GM12872 (cell line): ENCODE results near the gene CD58.

Experiments used
- TF ChIP-seq, protein P1 (sequence below): IDR thresholded peaks from 3 replicates; pipeline ENCODE4 v1.5.1; 2011; ENCODE audit warnings: low read depth, mild to moderate bottlenecking, low read length, moderate library complexity; ENCODE audit not compliant: insufficient read depth

The CD58 gene

DNA sequence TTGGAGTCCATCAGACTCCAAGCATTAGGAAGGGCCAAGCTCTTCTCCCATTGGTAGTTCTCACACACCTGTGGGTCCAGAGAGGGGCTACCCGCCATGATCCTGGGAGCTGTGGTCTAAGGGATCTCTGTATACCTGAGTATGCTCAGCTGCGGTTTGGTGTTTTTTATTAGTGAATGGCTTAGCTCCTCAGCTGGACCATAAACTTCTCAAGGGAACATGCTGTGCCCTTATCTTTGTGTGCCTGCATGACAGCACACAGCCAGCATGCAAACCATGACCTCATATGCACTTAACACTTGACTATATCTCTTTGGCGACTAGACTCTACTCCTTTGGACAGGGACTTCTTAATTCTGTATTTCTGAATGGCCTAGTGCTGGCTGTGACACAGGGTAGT, 94.5 kb downstream of the CD58 start:
- TF ChIP-seq, protein P1, sequence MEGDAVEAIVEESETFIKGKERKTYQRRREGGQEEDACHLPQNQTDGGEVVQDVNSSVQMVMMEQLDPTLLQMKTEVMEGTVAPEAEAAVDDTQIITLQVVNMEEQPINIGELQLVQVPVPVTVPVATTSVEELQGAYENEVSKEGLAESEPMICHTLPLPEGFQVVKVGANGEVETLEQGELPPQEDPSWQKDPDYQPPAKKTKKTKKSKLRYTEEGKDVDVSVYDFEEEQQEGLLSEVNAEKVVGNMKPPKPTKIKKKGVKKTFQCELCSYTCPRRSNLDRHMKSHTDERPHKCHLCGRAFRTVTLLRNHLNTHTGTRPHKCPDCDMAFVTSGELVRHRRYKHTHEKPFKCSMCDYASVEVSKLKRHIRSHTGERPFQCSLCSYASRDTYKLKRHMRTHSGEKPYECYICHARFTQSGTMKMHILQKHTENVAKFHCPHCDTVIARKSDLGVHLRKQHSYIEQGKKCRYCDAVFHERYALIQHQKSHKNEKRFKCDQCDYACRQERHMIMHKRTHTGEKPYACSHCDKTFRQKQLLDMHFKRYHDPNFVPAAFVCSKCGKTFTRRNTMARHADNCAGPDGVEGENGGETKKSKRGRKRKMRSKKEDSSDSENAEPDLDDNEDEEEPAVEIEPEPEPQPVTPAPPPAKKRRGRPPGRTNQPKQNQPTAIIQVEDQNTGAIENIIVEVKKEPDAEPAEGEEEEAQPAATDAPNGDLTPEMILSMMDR: no peak

DNA sequence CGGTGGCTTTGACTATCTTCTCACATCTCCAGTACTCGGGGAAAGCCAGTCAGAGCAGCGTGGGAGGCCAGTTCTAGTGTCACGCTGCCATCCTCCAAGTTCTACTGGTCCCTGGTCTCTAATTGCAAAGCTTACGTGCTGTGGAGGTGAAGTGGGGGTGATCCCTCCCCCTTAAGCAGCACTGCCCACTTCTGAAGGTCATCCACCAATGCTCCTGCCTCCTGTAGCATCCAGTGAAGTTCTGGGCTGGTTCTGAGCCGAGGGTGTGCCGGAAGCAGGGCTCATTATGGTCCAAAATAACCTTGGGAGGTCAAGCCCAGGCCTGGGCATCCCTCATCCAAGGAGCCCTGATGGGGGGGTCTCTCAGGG, 95.0 kb downstream of the CD58 start:
- TF ChIP-seq, protein P1: no peak

DNA sequence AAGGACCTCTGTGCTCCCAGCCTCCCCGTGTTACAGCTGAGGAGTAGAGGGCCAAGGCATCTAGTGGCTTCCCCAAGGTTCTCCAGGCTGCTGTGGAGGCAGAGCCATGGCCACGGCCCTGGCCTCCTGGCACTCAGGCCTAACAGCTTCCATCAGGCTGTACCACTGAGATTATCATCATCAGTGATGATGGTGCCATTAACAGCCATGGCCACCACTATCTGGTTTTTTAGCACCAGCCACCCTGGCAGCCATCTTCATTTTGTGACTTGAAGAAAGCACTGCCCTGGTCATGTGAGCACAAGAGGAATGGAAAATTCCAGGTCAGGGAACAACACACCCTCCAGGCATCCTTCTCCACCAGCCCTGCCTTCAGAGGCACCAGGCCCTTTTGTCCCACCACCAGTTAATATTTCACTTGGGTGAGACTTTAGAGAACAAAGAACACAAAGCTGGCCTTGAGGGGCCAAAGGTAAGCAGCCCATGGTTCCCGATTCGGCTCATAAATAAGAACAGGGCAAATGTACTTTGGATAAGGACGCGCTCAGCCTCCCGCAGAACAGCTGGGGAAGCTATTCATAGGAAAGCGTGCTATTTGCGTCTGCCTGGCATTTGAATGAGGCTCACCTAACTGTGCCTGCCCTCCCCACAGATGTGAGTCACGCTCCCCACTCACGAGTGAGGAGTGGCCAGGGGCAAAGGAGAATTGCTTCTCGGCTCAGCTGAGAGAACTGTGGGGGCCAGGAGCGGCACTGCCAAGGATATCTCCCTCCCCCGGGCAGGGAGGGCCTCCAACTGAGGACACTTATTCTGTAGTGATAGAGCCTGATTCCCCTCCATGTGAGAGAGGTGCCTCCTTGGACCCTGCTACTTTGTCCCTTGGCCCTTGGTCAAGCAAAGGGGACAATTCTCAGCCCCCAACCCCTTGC, 95.6 kb downstream of the CD58 start:
- TF ChIP-seq, protein P1: no peak

DNA sequence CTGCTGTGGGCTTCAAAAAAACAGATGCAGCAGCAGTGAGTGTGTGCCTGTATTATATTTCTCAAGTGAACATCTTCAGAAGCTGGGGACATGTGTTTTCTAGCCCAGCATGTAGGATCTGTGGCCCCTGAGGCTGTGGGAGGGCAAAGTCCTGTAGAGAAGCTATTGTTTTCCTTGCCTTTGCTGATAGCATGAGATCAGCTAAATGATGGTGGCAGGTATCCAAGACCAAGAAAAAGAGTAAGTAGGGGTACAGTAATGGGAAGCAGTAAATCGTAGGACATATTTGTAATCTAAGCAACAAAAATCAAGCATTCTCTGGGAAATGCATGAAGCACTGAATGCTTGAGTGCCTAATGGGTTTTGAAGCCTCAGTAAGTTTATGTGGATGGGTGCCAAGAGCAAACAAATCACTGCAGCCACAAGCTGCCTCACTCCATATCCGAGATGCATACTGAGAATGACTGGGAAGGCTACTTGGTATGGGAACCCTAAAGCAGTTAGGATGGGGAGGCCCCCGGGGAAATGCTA, 98.3 kb downstream of the CD58 start:
- TF ChIP-seq, protein P1: no peak

DNA sequence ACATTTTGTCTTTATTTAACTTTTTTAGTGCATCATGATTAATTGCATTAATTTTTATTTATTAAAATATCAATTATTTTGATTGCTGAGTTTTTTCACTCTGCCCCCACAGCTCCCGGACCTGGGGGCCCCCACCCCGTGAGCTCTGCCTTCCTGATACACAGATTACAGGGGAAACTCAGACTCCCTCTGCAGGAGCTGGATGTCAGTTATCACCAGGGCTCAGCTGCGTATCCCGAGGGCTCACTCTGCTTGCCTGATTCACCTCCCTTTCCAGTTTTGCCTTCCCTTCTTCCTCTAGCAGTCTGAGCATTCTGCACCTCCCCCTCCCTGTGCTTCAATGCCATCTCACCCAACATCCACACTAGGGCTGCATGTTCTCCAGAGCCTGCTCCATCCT, 99.6 kb downstream of the CD58 start:
- TF ChIP-seq, protein P1: no peak

DNA sequence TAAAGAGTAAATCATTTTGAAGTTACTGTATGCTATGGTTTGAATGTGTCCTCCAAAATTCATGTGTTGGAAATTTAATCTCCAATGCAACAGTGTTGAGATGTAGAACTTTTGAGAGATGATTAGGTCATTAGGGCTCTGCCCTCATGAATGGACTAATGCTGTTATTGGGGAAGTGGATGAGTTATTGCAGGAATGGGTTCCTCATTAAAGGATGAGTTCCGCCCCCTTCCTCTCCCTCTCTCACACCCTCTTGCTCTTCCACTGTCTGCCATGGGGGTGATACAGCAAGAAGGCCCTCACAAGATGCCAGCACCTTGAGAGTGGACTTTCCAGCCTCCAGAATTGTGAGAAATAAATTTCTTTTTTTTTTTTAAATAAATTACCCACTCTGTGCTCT, 100.2 kb downstream of the CD58 start:
- TF ChIP-seq, protein P1: no peak

DNA sequence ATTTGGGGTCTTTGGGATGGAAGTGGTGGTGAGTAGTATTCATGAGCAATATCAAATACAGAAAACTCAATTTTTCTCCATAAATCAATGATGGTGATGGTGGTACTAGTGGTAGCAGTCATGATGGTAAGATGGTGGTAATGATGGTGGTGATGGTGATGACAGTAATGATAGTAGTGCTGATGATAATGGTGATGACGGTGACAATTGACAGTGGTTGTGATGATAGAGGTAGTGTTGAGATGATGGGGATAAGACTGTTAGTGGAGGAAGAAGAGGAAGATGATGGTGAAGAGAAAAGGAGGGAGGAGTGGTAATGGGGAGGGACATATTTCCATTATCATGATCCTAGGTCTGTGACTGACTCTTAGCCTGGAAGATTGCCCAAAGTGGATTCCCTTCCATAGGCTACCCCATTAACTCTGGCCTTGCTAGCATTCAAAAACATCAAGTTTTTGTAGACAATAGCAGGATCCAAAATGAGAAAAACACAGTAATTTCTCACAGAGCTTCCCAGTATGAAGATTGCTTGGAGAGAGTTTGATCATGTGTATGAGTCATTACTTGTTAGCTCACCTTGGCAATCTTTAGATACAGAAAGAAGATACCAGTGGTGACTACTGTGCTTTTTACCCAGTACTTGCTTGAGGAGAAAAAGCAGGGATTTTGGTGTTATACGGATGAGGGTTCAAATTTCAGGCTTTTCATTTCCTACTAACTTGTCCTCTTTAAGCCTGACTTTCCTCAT, 103.8 kb downstream of the CD58 start:
- TF ChIP-seq, protein P1: no peak
